ENCODE data around the gene MYOZ3.

- TF ChIP-seq POLR2AphosphoS5 (IDR thresholded peaks at IDR 0.05; ENCODE audit: borderline replicate concordance, low read depth, low read length) (no peak), EZH2 (IDR thresholded peaks at IDR 0.05) (no peak), FOXP2 (optimal IDR thresholded peaks at IDR 0.05; ENCODE audit: control extremely low read depth, extremely low read length, insufficient read depth) (no peak)
Measured at GRCh38 chr5:150616506-150616905, 44.5 kb upstream of the MYOZ3 start.

All from SK-N-MC (cell line).